H54 (cell line): Measurements from ENCODE around the gene TOR1B.
"Not testable (repeated sequence)": the region's sequence is repeated elsewhere in the genome, so short reads cannot be mapped to it uniquely, and the experiment has no call there.

Experiments
- DNase-seq: peaks from one replicate; pipeline ENCODE4 v3.0.0; 2011; ENCODE audit warnings: low spot score, mixed read lengths; ENCODE audit not compliant: insufficient read length
- FAIRE-seq: peaks from 3 replicates; lab custom pipeline; 2011; peaks lifted over from hg19 to GRCh38; lab: Jason Lieb, UNC
- POLR2A ChIP-seq: IDR thresholded peaks from 2 replicates; pipeline ENCODE4 v1.6.1; 2011; ENCODE audit warnings: low read depth, mild to moderate bottlenecking, low read length

The TOR1B gene

DNA sequence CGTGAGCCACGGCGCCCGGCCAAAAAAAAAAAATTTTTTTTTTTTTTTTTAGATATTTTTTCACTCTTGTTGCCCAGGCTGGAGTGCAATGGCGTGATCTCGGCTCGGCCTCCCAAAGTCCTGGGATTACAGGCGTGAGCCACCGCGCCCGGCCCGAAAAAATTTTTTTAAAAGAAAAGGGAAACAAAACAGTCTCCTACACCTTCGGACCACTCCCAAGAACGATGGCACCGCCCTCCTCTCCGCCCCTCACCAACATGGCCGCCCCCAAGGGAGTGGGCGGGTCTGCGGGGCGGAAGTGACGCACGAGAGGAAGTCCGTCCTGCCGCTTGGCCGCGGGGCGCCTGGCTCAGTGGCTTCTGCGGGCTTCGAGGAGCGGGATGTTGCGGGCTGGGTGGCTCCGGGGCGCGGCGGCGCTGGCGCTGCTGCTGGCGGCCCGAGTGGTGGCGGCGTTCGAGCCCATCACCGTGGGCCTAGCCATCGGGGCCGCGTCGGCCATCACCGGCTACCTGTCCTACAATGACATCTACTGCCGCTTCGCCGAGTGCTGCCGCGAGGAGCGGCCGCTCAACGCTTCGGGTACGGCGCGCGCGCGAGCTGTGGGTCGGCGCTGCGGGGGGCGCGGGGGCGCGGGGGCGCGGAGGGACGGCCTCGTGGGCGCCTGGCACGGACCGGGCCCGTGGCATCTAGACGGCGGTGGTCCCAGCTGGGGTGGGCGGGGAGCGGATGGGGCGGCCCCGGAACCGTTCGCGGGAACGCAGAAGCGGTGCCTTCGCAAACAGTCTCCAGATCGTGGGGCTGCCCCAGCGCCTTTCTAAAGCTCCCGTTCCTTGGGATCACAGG is at the start of gene TOR1B:
Gene TOR1B (plus strand): TSS at position 352 of the 843 bp plus-strand sequence. CDS start 29 bp downstream, at position 381.
- DNase-seq (peak; percentile 47), FAIRE-seq (peak; percentile 67)
- peak; percentile 78 for TF ChIP-seq POLR2A

DNA sequence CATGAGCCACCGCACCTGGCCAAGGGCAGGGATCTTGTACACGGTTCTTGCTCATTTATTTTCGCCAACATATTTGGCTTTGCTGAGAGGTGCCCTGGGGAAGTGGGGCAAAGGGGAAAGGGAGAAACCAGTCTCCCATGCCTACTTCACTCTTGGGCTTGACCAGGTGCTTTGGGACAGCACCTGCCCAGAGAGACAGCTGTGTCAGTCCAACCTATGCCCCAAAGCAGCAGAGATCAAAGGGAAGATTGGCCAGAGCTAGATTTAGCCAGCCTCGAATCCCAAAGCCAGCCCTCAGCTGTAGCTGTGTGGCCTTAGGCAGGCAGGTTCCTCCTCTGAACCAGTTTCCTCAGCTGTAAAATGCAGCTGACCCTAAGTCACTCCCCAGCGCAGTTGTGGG is 47.8 kb upstream of the TOR1B start:
- DNase-seq = no peak
- no peak for TF ChIP-seq POLR2A
- no peak for FAIRE-seq

- FAIRE-seq = no peak
Observed at GRCh38 chr9:129756191-129756590, 46.8 kb upstream of the TOR1B start.

GRCh38 chr9:129757045-129757444 is 45.9 kb upstream of the TOR1B start:
- TF ChIP-seq POLR2A = no peak
- FAIRE-seq (no peak), DNase-seq (no peak)

More at GRCh38 chr9:129756191-129756590, 46.8 kb upstream of the TOR1B start:
- DNase-seq = no peak
- no peak for TF ChIP-seq POLR2A

- FAIRE-seq (no peak), DNase-seq (no peak)
- no peak for TF ChIP-seq POLR2A
Observed at GRCh38 chr9:129759319-129759718, 43.7 kb upstream of the TOR1B start.

DNA sequence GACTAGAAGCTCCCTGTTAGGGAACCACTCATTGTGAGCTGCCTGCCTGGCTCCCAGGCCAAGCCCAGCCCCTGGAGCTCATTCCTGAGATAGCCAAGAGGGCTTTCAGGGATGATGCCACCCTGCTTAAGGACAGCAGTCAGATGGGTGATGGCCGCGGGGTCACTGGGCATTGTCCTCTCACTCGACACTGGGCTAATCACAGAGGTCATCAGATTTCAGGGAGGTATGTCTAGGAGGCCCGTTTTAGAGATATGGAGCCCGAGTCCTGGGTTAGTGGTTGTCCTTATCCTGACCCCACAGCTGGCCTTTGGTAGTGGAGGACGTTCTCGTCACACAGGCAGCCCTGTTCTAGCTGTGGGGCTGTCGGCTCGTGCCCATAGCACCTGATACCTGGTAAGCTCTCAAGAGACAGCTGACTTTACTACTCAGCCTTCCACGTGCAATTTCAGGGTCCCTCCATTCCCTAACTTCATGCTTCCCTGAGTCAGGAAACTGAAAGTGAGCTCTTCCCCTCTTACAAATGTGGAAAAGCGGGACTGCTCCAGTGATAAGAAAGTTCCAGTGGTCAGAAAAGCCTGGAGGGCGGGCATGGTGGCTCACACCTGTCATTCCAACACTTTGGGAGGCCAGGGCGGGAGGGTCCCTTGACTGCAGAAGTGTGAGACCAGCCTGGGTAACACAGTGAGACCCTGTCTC is 43.0 kb upstream of the TOR1B start:
- no peak for TF ChIP-seq POLR2A
- FAIRE-seq (no peak), DNase-seq (no peak)

DNA sequence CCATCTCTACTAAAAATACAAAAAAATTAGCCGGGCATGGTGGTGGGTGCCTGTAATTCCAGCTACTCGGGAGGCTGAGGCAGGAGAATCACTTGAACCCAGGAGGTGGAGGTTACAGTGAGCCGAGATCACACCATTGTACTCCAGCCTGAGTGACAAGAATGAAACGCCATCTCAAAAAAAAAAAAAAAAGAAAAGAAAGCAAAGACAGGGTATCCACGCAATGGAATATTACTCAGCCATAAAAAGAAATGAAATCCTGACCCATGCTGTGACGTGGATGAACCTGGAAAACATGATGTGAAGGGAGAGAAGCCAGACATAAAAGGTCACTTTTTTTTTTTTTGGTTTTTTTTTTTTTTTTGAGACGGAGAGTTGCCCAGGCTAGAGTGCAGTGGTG is 42.2 kb upstream of the TOR1B start:
- DNase-seq, FAIRE-seq: not testable (repeated sequence)

DNA sequence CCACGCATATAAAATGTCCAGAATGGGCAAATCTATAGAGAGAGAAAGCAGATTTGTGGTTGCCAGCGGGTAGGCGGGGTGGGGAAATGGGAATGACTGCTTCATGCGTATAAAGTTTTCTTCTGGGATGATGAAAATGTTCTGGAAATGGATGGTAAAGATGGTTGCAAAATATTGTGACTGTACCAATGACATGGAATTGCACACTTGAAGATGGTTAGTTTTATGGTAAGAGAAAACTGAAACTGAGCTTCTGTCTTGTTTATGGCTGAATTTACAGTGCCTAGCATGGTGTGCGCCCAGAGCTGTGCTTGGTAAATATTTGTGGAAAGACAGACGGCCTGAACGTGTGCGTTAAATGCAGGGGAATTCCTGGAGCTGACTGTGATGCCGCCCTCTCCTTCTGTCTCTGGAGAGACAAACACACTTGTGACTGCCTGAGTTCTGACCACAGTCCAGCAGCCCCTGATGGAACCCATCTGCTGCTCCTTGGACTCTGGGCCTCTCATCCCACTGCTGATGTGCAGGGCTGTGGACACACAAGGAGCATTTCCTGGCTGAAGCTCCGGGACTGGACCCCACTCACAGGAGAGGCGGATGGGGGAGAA is 41.6 kb upstream of the TOR1B start:
- TF ChIP-seq POLR2A = no peak
- FAIRE-seq (no peak), DNase-seq (no peak)

- TF ChIP-seq POLR2A = no peak
- peak; percentile 58 for FAIRE-seq
- DNase-seq = no peak
Observed at GRCh38 chr9:129761901-129762369, 41.0 kb upstream of the TOR1B start.

DNA sequence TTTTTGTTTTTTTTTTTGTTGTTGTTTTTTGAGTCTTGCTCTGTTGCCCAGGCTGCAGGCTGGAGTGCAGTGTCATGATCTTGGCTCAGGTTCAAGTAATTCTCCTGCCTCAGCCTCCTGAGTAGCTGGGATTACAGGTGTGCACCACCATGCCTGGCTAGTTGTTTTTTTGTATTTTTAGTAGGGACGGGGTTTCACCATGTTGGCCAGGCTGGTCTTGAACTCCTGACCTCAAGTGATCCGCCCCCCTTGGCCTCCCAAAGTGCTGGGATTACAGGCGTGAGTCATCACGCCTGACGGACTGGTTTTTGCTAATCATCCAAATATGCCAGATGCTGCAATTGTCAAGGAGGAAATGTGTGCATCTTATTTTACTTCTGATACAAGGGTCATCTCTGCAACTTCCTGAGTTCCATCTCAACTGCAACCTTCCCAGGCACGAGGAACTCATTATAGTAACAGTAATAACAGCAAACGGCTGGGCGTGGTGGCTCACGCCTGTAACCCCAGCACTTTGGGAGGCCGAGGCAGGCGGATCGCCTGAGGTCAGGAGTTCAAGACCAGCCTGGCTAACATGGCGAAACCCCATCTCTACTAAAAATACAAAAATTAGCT is 40.5 kb upstream of the TOR1B start:
- not testable (repeated sequence) for FAIRE-seq, DNase-seq

- no peak for TF ChIP-seq POLR2A
- no peak for FAIRE-seq
- no peak for DNase-seq
Observed at GRCh38 chr9:129762985-129763926, 39.7 kb upstream of the TOR1B start.

GRCh38 chr9:129765764-129766317 is 37.1 kb upstream of the TOR1B start:
- TF ChIP-seq POLR2A = no peak
- DNase-seq (no peak), FAIRE-seq (no peak)
